GM19463 (cell line): Measurements from ENCODE around the gene GTSE1.

Source experiments
- ATAC-seq: cut with Tn5 transposase; IDR thresholded peaks from one replicate; pipeline ENCODE4 v1.9.1; 2021; ENCODE audit warnings: mild to moderate bottlenecking, moderate library complexity; ENCODE audit not compliant: unreplicated experiment

GTSE1 gene

DNA sequence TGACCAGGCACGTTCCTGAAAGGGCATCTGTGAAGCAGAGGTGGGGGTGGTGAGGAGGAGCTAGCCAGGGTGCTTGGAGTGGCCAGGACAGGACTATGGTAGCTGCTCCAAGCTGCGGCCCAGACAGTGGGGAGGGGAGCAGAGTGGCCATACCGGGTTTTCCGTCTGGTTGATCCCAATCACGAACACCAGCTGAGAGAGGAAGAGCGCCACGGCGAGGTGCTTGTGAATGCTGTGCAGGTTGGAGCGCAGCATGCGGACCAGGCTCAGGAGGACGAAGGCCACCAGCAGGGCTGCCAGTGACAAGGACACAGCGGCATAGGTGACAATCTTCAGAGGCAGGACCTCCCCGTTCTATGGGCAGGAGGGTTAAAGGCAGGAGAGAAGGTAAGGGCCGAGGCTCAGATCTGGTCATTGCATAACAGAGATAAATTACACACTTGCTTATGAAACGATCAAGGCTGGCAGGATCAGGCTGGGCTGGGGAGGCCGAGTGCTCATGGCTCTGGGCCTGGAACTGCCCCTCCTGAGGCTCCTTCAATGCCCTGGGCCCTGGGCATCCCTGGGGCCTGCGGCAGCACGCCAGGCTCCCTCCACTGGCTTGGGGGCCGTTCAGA, 80.3 kb downstream of the GTSE1 start:
- ATAC-seq = no peak

DNA sequence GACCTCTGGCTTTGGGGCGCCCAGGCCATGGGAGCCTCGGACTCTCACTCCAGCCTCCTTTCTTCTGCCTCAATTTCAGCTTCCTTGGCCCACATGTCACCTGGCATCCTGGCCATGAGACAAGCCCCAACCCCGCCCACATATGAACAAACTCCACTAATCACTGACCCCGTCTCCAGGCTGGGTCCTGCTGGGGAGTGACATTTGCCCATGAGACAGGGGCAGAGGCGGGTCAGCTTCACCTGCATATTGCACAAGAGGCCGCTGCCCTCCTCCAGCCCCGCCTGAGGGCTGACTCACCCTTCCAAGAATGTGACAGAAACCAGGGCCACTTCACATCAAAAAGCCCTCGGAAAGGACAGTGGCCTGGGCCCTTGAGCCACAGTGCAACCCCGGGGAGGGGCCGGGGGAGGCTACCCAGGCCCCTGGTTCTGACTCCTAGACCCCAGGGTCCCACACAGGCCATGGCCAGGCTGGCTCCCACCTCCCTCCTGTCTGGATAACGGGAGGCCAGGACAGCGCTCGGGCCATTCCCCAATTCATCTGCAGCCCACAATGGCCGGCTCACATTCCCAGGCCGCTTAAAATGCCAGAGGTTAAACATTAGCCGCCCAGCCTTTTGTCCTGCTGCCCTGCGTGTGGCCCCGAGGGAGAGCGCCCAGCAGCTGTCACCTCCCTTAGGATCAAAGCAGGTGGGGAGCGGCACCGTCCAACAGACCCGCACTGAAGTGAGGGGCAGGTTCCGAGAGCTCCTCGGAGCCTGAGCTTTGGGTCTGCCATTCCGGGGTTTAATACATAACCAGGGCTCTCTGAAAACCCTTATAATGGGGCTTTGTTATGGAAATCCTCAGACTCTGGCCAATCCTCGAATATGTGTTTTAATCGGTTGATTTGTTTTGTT, 81.1 kb downstream of the GTSE1 start:
- ATAC-seq = no peak

DNA sequence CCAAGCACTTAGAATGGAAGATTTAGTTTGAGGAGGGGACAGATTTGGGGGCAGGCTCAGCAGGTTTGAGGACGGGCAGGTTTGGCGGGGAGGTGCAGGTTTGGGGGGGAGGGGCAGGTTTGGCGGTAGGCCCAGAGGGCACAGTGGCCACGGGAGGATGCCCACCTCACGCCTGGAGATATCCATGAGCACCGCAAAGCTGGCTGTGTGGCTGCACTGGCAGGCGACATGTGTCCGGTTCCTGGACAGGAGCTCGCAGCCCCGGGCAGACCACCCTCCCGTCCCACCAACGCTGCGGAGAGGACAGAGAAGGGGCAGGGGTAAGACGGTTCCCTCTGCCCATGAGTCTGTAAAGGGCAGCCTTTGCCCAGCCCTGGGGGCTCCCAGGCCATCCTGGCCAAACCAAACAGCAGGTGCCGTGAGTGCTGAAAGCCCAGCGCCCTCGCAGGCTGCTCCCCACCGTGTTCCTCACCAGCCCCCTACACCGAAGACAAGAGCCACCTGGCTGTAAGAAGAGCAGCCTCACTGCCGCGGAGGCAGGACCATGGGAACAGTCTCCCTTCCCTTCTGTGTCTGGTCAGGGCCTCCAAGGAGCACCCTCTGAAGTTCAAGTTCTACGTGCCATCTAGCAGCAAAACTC, 81.9 kb downstream of the GTSE1 start:
- ATAC-seq = no peak

DNA sequence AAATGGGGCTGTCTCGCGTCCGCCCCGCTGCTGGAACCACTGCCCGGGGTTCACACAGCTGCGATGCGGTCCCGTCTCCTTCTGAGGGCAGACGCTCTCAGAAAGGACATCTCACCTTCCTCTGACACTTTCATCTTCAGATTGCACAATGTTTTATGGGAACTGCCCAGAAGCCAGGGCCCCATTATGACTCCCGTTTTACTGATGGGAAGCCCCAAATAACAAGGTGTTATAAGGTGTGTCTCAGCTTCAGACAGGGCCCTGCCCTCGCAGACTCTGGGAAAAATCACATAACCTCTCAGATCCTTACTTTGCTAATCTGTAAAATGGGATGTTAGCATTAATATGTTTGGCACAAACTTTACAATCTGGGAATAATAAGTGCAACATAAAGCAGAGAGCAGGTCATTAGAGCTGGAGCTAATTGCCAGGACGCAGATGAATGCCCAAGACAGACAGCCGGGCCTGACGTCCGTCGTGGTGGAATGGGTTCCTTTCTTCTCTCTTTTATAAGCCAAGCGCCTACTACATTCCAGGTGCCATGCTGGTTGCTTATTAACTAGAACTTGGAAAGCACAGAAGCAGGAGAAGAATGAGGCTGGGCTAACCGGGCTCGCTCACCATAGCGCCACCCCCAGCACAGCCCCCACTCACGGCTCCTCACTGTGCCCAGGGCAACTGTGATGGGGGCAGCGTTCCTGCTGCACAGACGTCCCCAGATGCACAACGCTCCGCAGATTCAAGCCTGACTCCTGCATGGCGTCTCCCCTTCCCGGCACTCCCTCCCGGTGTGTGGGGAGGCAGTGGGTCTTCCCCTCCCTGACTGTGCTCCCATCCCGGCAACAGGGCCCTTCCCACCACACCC, 82.6 kb downstream of the GTSE1 start:
- ATAC-seq = no peak

DNA sequence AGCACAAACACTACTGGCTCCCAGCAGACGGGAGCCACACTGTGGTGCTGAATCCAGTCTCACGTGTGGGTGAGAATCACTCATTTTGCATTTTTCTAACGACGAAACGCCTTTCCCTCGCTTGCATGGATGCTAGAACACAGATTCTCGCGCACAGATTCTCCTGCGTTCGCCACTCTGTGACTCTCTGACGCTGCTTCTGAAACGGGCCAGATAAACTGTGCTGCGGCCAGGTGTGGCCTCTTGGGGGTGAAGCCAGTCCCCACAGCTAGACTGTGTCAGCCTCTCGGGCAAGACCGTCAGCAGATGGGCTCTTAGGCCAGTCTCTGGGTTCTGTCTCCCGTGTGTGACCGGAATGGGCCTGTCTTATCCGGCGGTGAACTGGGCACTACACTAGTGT, 83.4 kb downstream of the GTSE1 start:
- no peak for ATAC-seq
